OCI-LY1 (cell line): ENCODE measurements around the gene LYPD1.

Source experiments
- EZH2 ChIP-seq: fragments of 200-600 bp; sonication (generic), shearing (Covaris generic); IDR thresholded peaks from 2 replicates; pipeline ENCODE4 v1.8.0; 2017; ENCODE audit warnings: borderline replicate concordance, mixed run types, mild to moderate bottlenecking, antibody characterized with exemption, low read length, moderate library complexity, mixed read lengths
- TF ChIP-seq, protein P1 (sequence below): fragments of 200-600 bp; sonication (generic), shearing (Covaris generic); IDR thresholded peaks from 2 replicates; pipeline ENCODE4 v1.5.1; 2017; ENCODE audit warnings: mild to moderate bottlenecking, antibody characterized with exemption, low read length, moderate library complexity, mixed read lengths

GRCh38 chr2:132595186-132595585 lies 74.8 kb downstream of the LYPD1 start:
- TF ChIP-seq, protein P1, sequence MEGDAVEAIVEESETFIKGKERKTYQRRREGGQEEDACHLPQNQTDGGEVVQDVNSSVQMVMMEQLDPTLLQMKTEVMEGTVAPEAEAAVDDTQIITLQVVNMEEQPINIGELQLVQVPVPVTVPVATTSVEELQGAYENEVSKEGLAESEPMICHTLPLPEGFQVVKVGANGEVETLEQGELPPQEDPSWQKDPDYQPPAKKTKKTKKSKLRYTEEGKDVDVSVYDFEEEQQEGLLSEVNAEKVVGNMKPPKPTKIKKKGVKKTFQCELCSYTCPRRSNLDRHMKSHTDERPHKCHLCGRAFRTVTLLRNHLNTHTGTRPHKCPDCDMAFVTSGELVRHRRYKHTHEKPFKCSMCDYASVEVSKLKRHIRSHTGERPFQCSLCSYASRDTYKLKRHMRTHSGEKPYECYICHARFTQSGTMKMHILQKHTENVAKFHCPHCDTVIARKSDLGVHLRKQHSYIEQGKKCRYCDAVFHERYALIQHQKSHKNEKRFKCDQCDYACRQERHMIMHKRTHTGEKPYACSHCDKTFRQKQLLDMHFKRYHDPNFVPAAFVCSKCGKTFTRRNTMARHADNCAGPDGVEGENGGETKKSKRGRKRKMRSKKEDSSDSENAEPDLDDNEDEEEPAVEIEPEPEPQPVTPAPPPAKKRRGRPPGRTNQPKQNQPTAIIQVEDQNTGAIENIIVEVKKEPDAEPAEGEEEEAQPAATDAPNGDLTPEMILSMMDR = no peak
- TF ChIP-seq EZH2 = no peak
